Measurements from ENCODE around the gene POU2F2.

POU2F2 gene

DNA sequence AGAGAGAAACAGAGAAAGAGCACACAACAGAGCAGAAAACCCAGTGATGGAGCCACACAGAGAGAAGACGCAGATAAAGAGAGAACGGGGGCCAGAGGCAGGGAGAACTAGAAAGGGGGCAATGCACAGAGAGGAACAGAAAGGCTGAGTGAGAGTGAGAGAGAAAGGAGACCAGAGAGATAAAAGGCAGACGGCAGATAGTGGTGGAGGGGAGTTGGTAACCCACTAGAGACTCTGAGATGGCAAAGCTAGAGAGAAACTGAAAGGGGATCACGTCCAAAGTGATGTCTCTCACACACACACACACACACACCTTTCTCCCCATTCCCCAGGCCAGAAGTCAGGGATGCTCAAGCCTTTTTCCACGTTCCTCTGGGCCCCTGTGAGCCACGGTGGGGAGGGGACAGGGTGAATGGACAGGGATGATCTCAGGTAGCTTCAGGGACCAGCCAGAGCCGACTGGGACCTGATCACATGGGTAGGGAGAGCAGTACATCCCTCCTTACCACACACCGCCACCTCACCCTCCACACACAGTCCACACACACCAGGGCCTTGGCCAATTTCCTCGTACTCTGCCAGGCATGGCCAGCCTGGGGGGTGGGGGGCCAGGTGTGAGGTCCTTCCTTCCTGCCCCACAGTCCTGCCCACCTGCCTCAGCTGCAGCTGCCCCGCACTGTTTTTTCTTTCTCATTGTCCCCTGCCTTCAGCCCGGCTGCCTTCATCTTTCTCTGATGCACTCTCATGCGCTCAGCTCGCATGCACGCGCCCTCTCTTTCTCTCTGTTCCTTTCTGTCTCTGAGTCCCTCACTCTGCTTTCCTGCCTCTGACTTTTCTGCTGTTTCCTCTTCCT, 22.5 kb upstream of the POU2F2 start:
- no peak for DNase-seq

- no peak for DNase-seq
These were observed 21.6 kb upstream of the POU2F2 start for GRCh38 chr19:42153672-42154433.

GRCh38 chr19:42152910-42153671, 20.8 kb upstream of the POU2F2 start:
- no peak for DNase-seq

DNA sequence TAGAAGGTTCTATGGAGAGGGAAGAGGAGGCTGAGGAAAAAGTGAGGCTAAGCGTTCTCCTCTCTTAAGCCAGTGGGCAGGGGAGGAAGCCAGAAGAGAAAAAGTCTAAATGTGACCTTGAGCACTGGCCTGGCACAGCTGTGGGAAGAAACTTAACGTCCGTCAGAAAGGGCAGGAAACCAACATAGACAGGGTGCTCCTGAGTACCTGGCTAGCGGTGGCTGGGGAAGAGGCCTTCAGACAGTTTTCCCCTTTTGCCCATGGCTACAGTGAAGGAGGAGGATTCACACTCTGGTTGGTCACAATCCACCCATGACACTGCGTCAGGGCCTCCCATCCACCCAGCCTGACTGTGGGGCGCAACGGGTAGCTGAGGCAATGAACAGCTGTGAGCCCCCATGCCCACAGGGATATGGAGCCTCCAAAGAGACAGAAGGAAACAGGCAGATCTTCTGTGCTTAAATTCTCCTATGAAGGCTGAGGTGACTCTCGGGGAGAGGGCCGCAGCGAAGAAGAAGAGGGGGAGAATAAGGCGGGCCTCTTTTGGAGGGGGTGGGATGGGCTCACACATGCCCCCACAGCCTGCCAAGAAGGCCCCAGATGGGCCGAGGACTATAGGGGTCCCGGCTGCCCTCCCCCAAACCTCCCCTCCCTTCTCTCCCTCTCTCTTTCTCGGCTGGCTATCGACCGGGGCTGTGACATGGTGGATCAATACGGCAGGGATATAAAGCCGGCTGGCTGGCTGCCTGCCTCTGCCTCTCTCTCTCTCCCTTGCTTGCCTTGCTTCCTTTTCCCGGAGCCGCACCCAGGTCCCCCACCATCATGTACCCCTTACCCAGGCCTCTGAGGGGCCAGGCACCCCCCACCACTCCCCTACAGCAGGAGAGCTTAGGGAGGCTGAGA, 19.8 kb upstream of the POU2F2 start:
- DNase-seq, result no peak

- DNase-seq, result no peak
These were observed 18.7 kb upstream of the POU2F2 start for GRCh38 chr19:42150911-42151361.

DNA sequence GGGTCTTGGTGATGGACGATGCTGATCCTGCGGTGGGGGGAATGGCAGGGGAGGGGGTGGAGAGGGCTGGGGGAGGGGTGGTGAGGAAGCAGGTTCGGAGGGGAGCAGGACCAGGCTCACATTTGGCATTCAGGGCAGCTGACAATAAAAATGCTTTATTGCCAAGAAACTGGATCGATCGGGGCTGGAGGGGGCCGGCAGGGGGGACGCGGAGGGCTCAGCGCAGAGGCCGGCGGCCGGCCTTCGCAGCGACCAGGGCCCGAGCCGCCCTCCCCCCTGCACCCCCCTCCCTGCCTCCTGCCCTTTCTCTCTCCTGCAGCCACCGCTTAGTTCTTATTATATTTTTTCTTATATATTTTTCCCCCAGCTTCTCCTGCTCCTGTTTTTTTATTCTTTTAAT, 18.1 kb upstream of the POU2F2 start:
- no peak for DNase-seq

- DNase-seq, result no peak
These were observed 17.4 kb upstream of the POU2F2 start for GRCh38 chr19:42149447-42150202.

GRCh38 chr19:42148266-42148665, 16.0 kb upstream of the POU2F2 start:
- no peak for DNase-seq

DNA sequence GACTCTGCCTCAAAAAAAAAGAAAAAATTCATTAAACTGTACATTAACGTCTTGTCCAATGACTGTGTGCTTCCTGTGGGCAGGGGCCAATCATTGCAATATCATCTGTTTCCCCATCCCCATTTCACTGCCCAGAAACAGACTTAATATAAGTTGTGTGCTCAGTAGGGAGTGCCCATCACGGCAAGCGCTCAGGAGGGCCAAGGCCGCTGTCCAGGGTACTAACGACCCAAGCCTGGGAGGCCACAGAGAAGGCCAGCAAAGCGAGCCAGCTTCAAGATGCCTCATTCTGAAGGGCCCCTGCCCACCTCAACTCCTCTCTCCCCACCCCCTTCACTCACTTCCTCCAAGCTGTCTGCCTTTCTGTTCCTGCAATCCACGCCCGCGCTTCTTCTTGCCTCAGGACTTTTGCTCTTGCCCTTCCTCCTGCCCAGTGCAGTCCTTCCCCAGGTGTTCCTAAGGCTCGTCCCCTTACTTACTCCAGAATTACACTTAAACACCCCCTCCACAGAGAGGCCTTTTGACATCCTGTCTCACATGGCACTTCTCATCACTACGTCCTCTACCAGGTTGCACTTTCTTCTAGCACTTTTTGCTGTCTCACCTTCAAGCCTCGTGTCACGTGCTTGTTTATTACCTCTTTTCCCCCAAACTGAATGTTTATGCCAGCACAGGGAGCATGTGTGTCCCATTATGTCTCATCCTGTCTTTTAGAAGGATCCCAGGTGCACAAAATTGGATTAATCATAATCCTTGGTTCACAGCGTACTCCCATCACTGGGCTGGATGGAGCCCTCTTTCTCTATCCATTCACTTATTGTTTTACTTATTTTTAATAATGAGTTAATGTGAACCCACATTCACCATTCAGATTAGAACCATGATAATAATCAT, 11.3 kb upstream of the POU2F2 start:
- no peak for DNase-seq

DNA sequence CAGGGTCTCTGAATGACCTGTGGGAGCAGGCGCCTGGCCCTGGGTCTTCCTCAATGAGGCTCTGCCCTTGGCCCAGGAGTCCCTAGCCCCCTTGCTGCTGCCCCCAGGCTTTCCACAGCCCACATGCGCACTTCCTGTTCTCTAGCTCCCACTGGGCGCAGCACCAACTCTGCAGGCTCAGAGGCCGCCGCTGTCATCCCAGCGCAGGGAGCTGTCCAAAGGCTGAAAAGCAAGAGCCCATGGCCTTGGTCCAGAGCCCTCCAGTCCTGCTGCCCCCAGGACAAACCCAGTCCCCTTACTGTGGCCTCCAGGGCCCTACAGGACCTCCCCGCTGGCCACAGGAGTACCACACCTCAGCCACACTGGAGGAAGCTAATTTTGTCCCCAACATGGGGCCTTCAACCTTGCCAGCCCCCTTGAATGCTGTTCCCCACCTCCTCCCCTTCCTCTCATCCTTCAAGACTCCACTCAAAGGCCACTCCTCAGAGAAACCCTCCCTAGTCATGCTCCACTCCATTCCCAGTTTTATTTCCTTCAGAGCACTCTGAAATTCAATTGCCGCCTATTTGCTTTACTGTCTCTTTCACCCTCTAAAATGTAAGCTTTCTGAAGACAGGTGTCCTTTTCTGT, 8.0 kb upstream of the POU2F2 start:
- DNase-seq, result no peak

GRCh38 chr19:42134535-42135070, 2.4 kb upstream of the POU2F2 start:
- DNase-seq, result no peak

DNA sequence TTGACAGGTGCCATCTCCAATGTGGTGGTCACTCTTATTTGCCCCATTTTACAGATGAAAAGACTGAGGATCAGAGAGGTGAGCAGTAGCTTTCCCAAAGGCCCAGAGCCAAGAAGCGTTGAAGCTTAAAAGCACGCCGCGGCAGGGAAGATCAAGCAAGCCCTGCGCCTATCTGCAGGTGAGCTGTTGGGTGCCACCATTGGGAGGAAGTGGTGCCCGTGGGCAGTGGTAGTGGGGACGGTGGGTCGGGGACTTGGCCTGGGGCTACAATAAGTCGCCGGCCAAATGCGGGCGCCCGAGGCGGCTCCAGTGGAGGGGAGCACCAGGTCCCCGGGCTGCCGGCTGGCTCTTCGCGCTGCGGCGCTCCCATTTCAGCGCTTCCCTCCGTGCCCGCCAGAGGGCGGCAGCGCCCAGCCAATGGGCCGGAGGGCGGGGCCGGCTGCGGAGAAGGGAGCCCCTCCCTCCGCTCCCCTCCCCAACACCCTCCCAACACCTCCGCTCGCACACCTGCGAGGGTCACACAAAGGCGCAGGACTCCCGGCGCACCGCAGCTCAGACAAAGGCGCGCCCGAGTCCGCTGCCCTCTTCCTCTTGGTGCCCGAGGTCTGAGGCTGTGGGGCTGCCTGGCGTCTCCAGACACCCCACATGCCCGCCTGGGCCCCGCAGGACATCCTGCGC, 744 bp upstream of the POU2F2 start:
- DNase-seq, result peak; percentile 23 to 59

DNA sequence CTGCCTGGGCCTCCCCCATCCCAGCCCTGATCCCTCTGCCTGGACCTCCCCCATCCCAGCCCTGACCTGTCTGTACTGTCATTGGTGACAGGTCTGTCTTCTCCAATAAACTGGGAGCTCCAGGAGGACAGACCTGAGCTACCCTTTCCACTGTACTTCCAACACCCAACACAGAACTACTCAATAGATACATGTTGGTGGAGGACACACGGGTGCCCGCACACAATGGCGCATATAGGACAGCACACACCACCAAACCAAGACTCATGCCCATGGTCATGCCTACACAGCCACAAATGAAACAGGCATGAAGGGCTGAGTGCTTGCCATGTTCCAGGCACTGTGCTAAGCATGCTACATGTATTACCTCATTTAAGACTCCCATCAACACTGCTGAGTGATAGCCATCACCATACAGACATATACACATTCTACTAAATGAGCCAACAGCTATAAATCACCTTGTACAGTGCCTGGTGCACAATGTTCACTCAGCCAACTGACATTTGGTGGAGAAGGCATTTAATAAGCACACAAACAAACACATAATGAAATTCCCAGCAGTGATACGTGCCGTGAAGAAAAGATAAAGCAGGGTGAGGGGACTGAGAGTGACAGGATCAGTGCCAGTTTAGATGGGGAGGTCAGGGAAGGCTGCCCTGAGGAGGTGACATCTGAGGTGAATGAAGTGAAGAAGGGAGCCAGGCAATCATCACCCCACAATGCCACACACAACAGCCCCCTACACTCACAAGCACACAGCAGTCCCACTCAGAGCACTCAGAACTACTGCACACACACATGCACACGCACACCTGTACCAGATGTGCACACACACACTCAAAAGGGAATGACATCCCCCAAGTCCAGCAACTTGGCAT, 857 bp downstream of the POU2F2 start:
- no peak for DNase-seq

DNA sequence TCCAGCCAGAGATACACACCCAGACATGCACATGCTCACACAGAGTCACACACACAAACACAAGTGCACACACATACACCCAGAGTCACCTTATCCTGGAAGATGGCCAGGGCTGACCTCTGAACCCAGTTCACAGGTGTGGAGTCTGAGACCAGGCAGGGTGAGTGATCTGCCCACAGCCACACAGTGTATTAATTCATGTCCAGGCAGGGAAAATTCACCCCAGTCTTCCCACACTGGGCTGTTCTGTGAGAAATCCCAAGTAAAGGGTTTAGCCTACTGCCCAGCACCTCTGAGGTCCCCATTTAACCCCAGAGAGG, 2.0 kb downstream of the POU2F2 start:
- no peak for DNase-seq

DNA sequence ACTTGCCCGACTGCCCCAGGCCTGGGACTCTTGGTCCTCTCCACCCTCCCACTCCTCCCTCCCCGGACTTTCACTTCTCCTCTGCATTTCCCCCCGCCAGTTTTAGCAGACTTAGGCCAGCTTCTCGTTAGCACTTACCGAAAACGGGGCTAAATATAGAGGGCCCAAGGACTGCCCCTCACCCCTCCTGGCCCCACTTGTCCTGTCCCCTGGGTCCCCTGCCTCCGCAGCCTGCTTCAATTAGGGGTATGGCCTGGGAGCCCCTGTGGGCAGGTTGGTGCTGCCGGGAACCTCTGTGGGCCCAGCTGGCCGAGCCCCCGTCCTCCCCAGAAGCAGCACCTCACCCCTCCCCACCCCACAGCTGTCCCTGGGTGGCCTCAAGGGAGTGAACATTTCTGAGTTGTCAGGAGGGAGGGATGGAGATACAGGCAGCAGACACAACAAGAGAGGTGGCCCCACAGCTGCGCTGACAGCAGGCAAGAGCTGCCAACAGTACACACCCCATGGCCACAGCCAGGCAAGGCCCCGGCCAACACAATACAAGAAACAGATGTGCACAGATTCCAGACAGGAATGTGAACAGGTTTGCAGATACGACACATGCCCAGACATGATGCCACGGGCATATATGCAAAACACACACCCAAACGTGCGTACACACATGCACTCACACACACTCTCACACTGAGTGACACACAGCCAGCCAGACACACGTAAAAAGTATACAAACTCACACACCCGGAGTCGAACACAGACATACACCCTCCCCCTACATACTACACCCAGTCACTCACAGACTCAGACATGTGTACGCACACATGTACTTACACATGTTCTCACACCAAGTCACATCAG, 2.6 kb downstream of the POU2F2 start:
- DNase-seq, result peak in 1 of 2 donors; percentile 33

DNA sequence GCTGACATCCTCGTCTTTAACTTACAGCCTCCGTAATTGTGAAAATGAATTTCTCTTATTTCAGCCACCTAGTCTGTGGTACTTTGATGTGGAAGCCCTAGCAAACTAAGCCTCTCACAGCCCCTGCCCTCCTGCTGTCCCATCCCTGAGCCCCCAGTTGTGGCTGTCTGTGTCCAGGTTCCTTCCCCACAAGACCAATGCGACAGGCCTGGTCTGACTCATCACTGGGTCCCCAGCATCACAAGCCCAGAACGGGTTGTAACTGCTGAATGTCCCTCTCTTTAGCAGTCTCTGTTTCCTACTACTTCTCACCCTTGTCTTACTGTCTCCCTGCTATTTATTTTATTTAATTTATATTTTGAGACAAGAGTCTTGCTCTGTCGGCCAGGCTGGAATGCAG, 5.7 kb downstream of the POU2F2 start:
- DNase-seq, result no peak

DNA sequence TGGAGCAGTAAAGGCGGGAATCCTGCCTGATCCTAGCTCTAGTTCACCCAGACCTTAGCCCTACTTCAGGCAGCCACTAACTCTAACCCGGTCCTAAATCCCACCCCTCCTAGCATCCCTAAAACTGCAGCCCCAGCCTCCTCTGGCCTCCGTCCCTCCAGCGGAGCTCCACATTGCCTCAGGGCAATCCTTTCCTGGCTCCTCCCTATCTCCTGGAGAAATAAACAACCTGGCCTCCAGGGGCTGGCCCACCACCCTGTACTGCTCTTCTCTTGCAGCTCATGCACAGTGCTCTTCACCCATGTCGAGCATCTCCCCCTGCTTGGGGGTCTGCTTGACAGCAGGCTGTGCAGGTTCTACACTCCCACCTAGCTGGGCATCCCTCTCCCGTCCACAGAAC, 6.7 kb downstream of the POU2F2 start:
- no peak for DNase-seq

Data from hippocampal formation (tissue), 2 donors.